SK-N-MC (cell line): ENCODE measurements around the gene TRIM58.

Experiments used
- EZH2 ChIP-seq: fragments of 200-600 bp; sonication (generic); IDR thresholded peaks from one replicate; pipeline ENCODE4 v1.6.1; 2017; ENCODE audit warnings: antibody characterized with exemption
- POLR2AphosphoS5 ChIP-seq: IDR thresholded peaks from 2 replicates; pipeline ENCODE4 v1.6.1; 2012; ENCODE audit warnings: mild to moderate bottlenecking, low read depth, low read length, borderline replicate concordance

DNA sequence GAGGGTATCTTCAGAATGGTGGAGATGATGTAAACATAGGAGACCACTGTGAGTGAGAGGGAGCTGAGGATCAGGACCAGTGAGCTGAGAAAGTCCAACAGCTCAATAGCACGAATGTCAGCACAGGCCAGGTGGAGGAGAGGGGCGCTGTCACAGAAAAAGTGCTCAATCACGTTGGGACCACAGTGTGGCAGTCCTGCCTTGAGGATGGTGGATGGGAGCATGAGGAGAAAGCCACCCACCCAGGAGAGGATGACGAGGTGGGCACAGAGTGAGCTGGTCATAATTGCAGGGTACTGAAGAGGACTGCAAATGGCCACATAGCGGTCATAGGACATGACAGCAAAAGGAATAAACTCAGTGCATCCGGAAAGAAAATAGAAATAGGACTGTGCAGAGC, 23.4 kb upstream of the TRIM58 start:
- TF ChIP-seq EZH2, result no peak
- TF ChIP-seq POLR2AphosphoS5, result no peak
